Endothelial cell of umbilical vein (primary cell): Measurements from ENCODE around the gene FXYD4.
A peak's percentile ranks its signal among the peaks of the same experiment; 100 is the strongest.

ENCODE experiments used
- CTCF ChIP-seq, 2 donors: IDR thresholded peaks; 1 replicate in 1 of 2; 2 replicates in 1 of 2; pipeline ENCODE4 v1.5.1; 2011; ENCODE audit warnings: low read length in 2 of 2, mild to moderate bottlenecking in 2 of 2, moderate library complexity in 2 of 2, control low read depth in 1 of 2, inconsistent platforms in 1 of 2, low read depth in 1 of 2; ENCODE audit not compliant: insufficient read depth in 1 of 2; ENCODE audit errors: extremely low read depth in 1 of 2
- EZH2 ChIP-seq: IDR thresholded peaks from 2 replicates; pipeline ENCODE4 v1.6.1; 2012; ENCODE audit warnings: borderline replicate concordance, low read depth, mild to moderate bottlenecking, moderate library complexity, low read length, inconsistent platforms; ENCODE audit not compliant: severe bottlenecking
- FOS ChIP-seq: IDR thresholded peaks from 2 replicates; pipeline ENCODE4 v1.6.1; 2011; ENCODE audit warnings: mild to moderate bottlenecking, low read length, moderate library complexity, borderline replicate concordance; ENCODE audit not compliant: insufficient read depth
- MAX ChIP-seq: IDR thresholded peaks from 2 replicates; pipeline ENCODE4 v1.6.1; 2011; ENCODE audit not compliant: insufficient read depth, insufficient read length
- POLR2A ChIP-seq: IDR thresholded peaks from 2 replicates; pipeline ENCODE4 v1.6.1; 2012; ENCODE audit warnings: low read depth, mild to moderate bottlenecking, control low read depth, low read length
- POLR2AphosphoS5 ChIP-seq: IDR thresholded peaks from 2 replicates; pipeline ENCODE4 v1.6.1; 2012; ENCODE audit warnings: low read depth, mild to moderate bottlenecking, control low read depth, low read length, moderate library complexity; ENCODE audit not compliant: insufficient read depth

- TF ChIP-seq CTCF (IDR thresholded peaks at IDR 0.05; ENCODE audit: extremely low read depth in 1 of 2, insufficient read depth in 1 of 2, low read depth in 1 of 2, low read length in 2 of 2), result no peak
- peak; percentile 9 for TF ChIP-seq POLR2A
- no peak for TF ChIP-seq POLR2AphosphoS5
- TF ChIP-seq EZH2, result no peak
- no peak for TF ChIP-seq FOS
- TF ChIP-seq MAX, result no peak
These were observed 24.9 kb downstream of the FXYD4 start for GRCh38 chr10:43396061-43396927.
